Stimulated activated naive CD8-positive, alpha-beta T cell treated with anti-CD3 and anti-CD28 coated beads, Interleukin-15, Interleukin-2, amounts not matched to agents 100 U/mL and 50 U/mL, for 24 hours (primary cell): ENCODE results near the gene DAPK1.

ENCODE experiments used
- ATAC-seq: fragments of 150-1000 bp; cut with Tn5 transposase; one replicate; pipeline ENCODE4 v1.10.0; 2021
- DNase-seq: peaks from one replicate; pipeline ENCODE4 v3.0.0; 2021

The DAPK1 gene

DNA sequence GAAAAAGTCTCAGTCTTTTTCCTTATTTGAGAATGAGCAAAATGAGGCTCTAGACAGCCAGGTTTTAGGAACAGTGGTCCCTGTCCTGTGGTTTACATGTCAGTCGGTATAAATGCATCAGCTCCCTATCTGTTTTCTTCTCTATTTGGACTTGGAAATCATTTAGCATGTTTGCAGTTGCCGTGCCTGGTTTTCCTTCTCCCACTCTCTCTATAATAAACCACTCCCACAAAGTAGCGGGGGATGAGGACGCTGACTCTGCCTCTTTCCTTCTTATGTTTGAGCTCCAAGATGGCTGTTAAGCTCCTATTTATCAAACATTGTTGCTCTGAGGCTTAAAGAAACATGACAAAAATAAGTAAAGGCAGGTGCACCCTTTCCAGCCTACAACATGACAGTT is 171.1 kb downstream of the DAPK1 start:
- ATAC-seq (no peak), DNase-seq (no peak)

DNA sequence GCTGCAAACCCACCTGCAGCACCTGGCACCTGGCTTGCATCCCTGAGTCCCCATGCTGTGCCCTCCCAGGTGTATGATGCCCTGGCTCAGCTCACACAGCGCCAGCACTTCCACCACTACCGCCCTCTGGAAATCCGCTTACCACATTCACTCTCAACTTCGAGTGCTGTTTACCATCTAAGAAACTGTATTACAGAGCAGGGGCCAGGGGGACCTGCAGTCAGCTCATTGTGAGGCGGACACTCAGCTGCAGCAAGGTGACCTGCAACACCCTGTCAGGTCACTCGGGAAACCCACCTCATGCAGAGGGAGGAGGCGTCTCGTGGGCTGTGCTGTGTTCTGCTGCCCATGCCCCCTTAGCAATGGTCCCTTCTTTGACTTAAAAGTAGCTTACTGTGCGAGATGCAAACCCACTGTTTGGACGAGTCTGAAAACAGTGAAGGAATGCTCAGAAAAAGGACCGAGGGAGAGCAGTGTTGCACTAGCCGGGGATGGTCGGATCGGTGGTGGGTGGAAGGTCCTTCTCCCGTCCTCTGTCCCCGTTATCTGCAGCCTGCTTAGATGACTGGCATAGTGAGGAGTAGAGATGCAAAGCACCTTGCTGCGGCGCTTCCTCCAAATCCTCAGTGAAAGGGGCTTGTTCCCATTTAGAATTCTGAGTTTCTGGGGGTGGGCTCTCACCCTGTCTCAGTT is 173.1 kb downstream of the DAPK1 start:
- DNase-seq (no peak), ATAC-seq (no peak)

DNA sequence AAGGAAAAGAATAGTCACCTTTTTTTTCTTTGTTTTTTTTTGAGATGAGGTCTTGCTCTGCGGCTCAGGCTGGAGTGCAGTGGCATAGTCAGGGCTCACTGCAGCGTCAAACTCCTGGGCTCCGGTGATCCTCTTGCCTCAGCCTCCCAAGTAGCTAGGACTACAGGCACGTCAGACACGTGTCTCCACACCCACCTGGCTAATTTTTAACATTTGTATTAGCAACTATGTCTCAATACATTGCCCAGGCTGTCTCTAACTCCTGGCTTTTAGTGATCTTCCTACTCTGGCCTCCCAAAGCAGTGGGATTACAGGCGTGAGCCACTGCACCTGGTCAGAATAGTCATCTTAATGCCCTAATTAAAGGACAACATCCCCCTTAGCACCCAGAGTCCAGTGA is 173.8 kb downstream of the DAPK1 start:
- DNase-seq: no peak

DNA sequence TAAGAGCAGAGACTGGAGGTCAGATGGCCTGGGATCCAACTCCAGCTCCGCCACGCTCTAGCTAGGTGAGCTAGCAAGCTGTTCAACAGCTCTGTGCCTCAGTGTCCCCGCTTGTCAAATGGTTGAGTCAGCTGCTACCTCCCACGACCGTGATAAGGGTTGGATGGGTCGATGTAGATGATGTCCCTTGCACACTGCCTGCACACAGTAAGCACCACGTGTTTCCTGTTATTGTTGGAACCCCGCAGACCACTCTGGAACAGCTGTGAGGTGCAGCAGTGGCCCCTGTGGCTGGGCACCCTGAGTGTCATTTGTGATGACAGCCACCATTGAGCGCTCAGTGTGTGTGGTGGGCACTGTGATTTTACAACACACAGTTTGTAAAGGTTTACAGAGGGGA is 174.3 kb downstream of the DAPK1 start:
- no peak for DNase-seq
- no peak for ATAC-seq

More for the DNA sequence above, 173.8 kb downstream of the DAPK1 start:
- no peak for ATAC-seq

DNA sequence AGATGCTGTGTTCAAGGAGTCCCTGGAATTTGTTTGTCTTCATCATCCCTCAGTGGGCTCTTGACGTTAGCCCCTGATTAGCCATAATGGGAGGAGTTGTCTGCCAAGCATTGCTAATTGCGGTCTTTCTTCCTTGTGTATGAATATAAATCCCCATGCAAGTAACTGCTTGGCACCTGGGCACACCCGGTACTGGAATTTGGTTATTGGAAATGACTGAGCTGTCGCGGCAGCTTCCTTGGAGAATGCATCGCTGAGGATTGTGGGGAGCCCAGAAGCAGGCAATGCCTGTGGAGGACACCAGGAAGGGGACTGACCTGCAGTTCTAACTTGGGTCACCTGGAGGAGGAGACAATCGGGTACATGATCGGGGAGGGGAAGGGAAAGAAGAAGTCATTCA is 174.9 kb downstream of the DAPK1 start:
- no peak for ATAC-seq
- DNase-seq: no peak

DNA sequence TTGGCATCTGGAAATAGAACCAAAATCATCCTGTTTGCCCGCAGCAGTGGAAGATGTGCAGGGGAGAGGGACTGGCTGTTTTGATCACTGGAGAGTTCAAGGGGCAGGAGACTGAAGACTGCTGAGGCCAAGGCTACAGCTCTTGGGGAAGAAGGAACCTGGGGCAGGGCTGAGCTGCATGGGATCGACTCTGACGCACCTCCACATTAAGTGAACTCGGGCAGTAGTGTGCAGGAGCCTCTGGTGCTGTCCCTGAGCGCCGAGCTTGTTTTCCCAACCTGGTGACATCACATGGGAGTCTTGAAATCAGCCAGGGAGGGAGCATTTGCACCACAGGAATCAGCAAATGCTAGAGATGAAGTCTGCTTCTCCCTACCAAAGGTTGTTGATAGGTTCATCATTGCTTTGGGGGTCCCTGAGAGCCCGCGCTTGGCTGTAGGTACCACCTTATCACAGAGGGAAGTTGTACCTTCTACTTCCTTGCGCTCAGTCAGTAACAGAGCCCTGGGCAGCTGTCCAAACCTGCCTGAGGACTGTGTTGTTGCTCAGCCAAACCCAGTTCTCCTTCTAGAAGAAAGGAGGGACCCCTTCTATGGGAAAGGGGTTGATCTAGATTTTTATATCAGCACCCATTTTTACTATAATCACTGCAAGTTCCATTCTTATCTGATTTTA is 175.9 kb downstream of the DAPK1 start:
- ATAC-seq: no peak
- DNase-seq: no peak

DNA sequence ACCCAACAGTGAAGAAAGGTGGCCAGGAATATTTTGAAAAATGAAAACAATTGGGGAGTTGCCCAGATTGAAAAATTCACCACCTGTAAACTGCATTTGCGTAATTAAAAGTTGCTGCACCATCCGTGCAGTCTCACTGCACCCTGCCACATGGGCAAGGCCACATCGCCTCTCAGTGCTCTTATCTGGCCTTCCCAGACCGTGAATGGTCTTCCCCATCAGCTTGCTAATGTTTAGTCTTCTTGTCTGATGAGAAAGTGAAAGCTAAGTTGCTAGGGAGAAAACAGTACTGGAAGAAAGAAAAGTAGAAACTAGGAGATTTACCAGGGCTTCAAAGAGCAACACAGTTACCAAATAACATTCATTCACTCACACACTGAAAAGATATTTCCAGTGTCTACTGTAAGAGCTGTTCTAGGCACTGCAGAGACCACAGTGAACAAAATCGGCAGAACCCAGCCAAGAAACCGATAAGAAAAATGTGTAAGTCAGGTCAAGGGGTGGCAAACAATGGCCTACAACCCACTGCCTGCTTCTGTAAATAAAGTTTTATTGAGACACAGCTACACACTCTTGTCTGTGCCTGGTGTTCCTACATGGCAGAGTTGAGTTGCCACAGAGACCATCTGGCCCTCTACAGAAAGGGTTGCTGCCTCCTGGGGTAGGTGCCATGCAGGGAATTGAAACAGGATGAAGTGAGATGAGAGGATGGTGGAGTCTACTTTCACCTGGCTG is 177.1 kb downstream of the DAPK1 start:
- DNase-seq: no peak
- ATAC-seq: no peak

DNA sequence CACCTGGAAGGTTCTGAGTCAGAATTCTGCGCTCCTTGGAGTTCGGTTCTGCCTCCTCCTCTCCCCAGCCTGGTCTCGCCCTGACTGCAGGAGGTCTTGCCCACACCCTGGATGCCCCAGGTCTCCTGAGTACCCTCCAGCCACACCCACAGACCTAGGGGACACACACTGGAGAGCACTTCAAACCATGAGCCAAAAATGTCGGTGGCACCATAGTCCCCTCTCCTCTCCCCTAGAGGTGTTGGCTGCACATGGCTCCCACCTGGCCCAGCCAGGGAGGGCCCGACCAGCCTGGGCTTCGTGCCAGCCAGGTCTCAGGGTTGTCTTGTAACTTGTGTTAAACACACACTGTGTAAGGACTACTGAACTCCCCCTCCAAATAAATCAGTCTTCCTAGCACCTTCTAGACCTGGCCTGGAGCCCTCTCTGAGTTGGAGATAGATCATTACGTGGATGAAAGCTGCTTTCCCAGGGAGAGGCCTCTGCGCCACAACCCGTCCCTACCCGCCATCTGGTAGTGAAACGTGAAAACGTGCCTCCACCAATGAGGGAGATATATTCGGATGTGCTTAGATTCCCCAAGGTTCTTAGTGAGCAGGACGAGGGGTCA is 178.3 kb downstream of the DAPK1 start:
- DNase-seq (no peak), ATAC-seq (no peak)

DNA sequence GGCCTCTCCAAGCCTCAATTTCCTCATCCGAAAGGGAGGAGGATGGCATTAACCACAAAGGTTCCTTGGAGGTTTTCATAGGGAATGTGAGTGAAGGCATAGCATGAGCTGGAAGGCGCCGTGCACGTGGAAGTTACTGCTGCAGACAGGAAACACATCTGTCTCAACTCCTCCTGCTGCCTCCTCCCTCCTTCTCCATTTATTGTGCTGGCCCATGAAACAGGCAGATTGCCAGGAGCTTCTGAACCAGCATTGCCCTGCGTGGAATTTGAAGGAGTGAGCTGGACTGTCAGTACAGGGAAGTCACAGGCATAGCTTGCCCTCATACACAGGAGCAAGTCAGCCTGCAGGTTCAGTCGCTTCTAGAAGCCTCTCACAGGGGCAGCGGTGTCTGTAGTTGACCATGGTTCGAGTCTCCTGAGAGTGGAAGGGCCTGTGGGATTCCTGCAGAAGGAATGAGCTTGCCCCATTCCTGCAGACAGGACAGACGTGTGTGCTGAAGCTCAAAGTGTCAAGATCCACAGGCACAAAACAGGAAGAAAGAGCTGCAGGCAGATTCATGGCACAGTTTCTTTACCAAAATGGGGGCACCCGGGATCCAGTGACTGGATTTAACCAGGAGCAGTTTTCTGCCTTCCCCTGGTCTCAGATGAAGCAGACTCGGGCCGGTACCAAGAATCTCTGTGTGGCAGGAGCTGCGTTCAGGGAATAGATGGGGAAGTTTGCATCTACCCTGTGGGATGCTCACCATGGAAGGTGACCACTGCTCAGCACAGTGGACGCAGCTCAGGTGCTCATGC is 179.5 kb downstream of the DAPK1 start:
- DNase-seq: no peak
- no peak for ATAC-seq

DNA sequence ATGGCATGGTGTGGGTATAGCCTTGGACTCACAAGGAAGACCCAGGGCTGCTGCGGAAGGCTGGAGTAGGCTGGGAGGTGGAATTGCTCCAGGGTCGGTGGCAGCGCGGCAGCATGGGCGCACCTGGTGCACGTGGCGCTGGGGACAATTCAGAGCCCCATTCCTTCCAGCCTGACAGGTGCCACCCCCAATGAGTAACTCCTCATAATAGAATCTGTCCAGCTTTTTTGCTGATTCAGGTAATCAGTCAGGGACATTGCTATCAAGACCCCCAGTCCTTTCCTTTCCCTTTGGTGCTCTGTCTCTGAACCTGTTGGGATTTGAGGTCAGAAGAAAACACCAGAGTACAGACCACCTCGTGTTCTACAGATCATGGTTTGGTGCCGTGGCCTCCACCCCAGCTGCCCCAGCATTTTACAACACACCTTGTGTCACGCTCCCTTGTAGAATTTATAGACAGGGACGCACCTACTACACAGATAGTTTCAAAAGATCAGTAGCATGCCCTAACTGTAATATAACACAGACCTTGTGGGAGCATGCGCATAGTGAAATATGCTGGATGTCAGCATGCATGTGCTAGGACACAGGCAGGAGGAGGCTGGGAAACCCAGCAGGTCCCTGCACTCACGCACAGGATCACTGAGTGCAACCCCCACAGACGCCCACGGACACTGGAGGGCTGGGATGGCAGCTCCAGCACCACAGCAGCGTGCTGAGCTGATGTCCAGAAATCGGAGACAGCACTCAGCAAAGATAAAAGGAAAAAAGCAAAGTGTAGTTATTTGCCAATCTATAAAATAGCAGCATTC is 180.3 kb downstream of the DAPK1 start:
- ATAC-seq: no peak
- no peak for DNase-seq

DNA sequence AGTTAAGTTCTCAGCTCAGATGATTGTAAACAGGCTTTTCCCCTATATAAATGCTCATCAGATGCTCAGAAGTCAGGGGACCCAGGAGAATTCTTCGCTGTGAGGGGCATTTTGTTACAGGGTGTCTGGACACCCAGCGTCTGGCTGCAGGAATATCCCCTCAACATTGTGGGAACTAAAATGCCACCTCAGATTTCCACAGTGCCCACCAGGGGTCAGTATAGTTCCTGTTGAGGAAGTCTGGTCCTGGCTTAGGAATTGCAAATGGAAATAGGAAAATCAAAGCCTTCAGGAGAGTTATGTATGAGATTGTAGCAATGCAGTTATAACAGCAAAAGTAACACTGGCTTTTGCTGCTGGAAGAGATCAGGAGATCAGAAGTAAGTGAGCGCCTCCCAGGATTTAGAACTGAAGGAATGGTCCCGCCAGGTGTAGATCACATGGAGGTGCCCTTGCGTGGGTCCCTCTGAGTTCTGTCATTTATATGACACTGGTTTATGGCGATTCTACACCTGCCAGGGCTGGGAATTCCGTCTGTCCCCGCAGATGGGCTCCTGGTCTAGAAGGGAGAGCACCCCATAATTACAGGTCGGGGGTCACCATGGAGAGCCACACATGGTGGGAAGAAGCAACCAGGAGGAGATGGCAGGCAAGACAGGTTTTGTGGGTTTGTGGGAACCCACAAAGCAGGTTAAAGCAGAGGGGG is 181.1 kb downstream of the DAPK1 start:
- DNase-seq: peak; percentile 35
- no peak for ATAC-seq

DNA sequence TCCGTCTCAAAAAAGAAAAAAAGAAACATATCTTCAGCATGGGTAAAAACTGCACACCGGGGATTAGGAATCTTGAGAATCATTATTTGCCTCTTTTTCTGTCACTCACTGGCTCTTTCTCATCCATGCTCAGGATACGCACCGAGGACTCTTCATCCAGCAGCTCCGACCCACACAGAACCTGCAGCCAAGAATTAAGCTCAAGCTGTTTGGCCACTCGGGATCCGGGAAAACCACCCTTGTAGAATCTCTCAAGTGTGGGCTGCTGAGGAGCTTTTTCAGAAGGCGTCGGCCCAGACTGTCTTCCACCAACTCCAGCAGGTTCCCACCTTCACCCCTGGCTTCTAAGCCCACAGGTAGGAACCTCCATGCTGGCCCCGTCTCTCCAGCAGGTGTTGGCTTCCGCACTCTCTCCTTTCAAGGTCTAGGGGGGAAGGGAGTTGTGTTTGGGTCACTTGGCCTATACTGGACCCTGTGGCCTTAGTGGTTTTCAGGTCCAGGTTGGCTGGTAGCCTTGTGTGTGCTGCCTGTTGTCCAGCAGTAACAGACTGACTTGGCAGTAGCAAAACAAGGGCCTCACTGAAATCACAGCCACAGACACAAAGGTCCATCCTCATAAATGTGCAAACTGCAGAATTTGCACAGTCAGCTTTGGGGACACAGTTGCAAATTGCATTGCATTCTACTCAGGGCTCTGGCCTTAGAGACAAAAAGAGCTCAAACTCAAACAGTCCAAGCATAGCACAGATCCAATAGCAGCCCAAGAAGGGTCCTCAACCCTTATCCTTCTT is 183.8 kb downstream of the DAPK1 start:
- DNase-seq (no peak), ATAC-seq (no peak)

DNA sequence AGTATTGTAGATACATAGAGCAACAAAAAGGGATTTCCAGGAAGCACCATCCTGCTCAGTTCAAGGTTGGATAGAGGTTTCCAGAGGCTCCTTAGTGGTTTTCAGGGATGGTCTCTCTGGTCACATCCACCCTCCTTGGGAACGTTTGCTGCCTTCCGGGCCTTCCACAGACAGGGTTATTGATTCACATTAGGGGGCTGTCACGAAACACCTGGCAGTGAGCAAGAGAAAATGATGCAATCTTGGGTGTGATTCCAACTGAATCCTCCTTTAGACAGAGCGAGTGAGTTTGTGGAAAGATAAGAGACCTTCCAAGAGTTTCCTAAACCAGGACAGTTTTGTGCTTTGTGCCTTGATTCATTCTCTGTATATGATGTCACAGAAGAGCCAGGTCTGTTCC is 184.4 kb downstream of the DAPK1 start:
- DNase-seq (no peak), ATAC-seq (no peak)

DNA sequence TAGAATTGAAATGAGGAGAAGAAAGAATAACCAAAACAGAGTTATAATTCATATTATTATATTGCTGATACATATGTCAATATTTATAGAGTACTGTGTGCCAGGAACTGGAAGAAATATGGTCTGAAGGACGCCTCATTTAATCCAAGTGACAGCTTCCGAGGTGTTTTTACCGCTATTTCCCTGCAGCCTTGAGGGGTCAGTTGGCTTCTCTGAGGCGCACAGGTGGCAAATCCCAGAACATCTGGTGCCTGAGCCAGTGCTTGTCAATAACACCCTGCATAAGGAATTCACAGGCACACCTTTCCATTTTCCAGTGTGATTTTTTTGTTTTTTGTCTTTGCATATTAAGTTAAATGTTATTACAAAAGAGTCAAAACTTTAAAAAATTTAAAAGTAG is 185.0 kb downstream of the DAPK1 start:
- DNase-seq (no peak), ATAC-seq (no peak)

DNA sequence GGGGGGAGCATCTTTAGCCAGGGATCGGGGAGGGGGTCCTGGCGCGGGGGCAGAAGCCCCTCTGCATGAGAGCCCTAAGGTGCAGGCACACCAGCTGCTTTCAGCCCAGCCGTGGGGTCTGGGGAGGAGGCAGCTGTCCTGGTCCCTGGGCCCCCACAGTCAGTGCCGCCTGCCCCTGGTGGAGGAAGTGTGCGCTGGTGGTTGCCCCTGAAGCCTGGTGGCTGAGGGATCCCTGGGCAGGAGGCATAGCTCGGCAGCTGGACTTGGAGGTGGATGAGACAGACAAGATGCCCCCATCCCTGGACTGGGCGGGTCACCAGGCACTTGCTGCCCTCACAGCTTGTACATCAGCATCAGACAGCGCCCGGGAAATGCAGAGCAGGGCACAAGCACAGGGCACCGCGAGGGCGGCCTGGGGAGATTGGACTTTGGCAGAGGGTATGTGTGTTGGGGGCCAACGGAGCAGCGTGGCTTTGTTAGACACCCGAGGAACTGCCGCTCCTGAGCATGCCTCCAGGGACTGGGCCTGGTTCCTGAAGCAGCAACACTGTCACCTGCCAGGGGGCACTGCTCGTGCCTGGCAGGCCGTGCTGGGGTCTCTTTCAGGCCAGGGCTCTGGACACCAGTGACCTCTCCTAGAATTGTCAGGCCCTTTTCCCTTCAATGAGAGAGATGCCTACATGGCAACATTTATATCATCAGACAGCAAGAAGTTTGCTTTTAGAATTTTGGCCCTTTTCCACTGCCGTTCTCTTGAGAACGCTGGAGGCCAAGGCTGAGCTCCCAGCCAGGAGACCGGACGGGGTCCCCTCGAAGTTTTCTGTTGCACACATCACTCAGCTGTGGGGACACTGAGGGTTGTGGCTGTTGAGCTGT is 186.3 kb downstream of the DAPK1 start:
- DNase-seq (no peak), ATAC-seq (no peak)

DNA sequence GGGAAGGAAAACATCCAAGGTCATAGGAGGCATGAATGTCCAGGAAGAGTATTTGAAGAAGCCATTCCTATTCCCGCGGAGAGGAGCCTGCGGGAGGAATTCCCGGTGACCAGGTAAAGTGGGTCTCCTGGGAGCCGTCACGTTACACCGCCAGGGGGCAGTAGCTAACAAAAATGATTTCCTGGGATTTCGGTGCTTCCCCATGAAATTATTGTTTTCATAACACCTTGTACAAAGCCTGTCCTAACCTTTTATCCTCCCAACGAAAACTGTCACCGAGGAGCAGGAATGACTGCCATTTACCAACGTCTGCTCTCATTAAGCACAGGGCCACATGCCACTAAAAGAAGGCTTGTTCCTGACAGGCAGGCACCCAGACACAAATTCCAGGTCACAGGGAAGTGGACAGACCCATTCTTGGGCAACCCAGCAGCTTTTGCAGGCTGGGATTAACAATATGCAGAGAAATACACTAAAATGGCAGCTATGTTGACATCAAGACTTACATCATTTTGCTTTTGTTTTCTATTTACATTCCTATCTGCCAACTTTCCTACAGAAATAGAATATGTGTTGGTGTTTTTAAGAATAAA is 187.1 kb downstream of the DAPK1 start:
- DNase-seq (no peak), ATAC-seq (no peak)

DNA sequence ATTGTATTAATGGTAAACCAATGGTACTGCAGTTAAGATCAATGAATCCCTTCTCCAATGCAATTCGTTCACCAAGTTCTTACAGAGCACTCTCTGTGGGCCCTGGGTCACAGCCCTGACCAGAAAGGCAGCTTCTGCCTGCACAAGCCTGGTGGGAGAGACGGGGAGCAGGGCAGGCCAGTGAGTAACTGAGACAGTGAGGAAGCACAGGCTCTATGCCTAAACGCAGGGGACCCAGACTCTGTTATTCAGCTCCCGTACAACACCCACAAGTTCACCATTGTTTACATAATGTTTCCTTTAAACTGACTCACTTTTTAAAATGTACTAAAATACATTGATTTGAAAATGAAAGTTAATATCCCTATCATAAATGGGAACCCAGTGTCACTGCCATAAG is 187.8 kb downstream of the DAPK1 start:
- no peak for ATAC-seq
- no peak for DNase-seq

DNA sequence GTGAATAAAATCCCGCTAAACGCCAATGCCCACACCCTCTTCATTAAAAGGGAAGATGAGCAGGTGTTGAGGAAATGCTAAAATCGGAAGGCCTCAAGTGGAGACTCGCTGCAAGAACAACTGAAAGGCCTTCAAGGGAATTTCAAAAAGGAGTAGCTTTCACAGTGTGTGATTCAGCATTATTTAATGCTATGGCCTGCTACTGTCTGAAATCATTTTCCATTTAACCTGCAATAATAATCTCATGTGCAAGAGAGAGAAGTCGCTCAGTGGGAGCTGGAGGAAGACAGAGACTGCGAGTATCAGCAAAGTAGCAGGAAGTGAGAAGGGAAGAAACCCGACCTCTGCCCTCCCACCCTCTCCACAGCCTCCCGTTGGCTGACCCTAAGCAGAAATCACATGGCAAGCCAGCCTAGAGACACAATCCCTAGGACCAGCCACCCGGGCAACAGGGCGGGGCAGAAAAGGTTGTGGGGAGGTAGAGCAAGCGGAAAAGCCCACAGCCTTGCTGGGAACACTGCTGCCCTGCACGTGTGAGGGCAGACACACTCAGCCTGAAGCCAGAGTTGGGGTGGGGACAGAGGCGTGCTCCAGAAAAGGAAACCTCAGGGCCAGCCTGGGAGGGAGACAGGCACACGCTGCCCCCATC is 188.3 kb downstream of the DAPK1 start:
- DNase-seq: no peak
- ATAC-seq: no peak
